GM19240 (cell line): ENCODE results near the gene RYR2.

ENCODE experiments used
- DNase-seq: peaks from one replicate; pipeline ENCODE4 v3.0.0; 2011; ENCODE audit warnings: low spot score; ENCODE audit not compliant: insufficient read length

RYR2 gene

DNA sequence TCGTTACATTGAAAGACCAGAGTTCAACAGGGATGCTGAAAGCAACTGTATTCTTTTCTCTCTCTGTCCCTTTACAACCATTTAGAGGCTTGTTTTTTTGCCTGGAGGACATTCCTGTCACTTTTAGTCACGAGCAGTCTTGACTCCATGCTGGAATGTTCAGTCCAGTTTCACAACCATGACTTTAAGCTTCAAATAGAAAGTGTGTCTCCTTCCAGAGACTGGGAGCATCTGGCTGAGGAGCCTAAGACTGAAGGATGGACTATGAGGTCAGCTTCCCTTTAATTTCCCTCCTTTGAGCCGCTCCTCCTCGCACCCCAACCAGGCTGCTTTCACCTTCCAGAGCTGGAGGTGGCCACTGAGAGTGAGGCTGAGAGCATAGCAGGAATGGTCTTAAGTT lies 10.5 kb upstream of the RYR2 start:
- no peak for DNase-seq

DNA sequence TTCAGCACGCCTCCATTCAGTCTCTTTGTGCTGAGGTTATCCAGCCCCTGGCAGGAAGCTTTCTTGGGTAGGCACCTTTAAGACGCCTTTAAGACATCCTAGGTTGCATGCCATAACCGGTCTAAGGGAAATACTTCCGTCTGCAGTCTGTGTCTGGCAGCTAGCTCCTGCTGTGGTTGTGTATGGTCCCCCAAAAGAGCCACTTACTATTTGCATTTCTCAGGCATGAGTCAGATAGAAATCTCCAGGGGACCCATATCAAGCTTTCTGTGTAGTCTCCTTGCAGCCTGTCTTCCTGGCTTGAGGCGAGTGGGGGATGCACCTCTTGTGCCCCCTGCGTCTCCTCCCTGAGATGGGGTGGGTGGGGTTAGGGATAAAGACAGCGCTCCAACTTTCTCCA lies 10.0 kb upstream of the RYR2 start:
- DNase-seq: no peak

DNA sequence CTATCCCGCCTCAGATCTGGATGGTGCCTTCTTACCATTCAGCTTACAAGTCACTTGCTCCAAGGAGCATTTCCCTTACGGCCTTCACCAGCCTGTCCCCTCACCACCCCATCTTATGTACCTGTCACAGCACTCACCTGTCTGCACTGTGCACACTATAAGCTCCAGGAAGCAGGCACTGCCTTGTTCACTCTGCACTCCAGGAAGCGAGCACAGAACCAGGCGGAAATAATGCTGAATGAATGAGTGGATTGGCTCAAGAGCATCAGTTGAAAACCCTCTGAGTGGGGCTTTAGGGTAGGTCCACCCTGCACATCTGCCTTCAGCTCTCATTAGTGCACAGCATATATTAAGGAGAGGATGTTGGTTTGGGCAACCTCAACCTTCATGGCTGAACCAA lies 8.9 kb upstream of the RYR2 start:
- DNase-seq: no peak

DNA sequence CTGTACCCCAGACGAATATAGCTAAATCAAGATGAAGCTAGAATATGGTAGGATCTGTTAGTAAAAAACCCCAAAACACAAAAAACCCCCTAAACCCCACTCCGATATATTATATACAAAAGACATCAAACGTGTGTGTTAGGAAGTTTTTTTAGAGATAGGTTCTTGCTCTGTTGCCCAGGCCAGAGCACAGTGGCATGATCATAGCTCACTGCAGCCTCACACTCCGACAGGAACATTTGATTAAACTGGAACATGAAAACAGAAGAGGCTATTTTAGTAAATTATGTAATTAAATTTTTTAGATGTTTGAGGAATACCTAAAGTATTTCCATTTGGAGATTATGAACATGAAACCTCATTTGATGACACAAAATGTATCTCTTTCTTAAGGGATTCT lies 8.2 kb upstream of the RYR2 start:
- DNase-seq: no peak

DNA sequence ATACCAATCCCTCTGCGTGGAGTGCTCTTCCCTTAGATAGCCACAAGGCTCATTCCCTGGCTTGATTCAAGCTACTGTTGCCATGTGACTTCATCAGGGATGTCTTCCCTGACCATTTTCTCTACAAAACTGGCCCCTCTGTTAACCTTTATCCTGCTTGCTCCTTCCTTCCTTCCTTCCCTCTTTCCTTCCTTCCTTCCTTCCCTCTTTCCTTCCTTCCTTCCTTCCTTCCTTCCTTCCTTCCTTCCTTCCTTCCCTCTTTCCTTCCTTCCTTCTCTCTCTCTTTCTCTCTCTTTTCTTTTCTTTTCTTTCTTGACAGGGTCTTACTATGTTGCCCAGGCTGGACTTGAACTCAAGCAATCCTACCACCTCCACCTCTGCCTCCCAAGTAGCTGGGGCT lies 6.2 kb upstream of the RYR2 start:
- no peak for DNase-seq

DNA sequence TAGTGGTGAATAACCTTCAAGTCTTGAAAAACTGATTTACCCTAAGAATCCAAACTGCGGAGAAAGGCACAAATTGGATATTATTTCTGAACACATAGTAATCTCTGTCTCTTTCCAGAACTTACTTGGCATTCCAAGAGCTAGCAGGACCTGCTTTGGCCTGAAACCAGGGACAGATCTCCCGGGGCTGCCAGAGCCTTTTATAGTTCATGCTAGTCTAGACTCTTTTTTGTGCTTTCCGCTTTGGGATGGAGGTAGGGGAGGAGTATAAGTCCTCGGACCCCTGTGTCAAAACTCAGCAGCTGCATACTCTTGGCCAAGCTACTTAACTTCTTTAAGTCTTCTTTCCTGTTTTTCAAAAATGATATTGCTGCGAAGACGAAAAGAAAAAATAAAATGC lies 3.8 kb upstream of the RYR2 start:
- no peak for DNase-seq

DNA sequence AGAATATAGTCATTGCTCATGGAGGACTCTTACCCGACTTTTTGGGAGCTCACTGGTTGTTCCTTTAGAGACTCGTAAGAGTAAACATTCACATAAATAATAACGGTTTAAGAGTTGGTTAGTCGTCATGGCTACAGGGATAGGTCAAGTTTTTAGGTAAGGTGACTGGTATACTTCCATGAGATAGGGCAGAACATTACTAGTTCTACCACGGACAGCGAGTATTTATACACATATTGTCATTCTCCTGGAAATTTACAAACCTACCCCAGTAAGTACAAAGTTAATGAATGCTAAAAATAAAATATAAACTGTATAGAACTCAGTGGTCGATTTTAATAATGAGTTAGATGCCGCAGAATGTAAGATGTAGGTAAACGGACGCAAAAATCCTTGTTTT lies 1.2 kb upstream of the RYR2 start:
- no peak for DNase-seq

DNA sequence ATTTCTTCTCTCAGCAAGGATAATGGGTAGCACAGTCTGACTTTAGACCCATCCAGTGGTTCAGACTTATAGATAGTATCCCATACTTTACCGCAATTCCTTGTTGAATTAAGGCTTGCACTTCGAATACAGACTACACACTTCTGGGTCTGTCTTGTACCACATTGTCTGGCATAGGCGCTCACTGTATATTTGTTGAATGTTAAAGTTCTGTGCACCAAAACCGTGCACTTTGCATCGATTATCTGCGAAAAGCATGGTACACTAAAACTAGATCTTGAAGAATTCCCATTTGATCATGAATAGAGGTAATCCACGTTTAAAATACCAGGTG lies 556 bp upstream of the RYR2 start:
- no peak for DNase-seq

DNA sequence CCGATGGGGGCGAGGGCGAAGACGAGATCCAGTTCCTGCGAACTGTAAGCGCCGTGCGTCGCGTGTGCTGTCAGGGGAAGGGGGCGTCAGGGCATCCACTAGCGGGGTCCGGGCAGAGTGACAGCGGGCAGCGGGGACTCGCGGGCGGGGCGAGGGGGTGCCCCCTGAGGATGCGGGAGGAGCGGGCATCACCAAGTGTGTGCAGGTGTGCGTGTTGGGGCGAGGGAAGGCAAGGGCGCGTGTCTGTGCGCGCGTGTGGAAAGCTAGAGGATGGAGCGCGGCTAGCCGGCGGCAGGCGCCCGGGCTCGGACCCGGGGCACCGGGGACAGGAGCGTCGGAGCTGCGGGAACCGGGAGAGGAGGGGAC lies 525 bp downstream of the RYR2 start:
- DNase-seq: no peak

DNA sequence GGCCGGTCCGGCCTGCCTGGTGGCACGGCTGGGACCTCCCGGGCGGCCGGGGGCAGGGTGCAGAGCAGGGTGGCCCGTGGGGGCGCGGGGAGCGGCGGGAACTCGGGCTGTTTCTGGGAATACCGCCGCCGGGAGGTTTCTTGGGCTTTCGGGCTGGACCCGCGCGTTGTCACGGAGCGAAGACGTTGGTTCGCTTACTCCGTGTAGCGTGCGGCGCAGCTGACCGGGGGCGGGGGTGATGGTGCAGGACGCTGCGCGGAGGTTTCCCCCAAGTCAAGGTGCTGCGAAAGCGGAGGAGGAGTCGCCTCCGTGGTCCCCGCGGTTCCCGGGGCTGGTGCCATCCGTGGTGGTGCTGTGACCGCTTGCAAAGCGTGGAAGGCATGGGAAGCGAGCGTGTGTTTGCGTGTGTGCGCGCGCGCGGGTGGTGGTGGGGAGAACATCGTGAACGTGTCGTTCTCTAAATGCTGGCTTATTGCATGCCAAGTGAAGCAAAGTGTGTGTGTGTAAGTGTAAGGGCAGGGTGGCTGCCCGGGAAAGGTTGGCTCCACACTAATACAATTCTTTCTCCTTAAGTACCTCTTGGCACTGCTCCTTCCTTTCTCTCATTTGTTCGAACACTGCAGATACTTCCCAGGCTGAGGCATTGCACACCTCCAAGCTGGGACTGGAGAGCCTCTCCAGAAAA lies 1.1 kb downstream of the RYR2 start:
- no peak for DNase-seq

DNA sequence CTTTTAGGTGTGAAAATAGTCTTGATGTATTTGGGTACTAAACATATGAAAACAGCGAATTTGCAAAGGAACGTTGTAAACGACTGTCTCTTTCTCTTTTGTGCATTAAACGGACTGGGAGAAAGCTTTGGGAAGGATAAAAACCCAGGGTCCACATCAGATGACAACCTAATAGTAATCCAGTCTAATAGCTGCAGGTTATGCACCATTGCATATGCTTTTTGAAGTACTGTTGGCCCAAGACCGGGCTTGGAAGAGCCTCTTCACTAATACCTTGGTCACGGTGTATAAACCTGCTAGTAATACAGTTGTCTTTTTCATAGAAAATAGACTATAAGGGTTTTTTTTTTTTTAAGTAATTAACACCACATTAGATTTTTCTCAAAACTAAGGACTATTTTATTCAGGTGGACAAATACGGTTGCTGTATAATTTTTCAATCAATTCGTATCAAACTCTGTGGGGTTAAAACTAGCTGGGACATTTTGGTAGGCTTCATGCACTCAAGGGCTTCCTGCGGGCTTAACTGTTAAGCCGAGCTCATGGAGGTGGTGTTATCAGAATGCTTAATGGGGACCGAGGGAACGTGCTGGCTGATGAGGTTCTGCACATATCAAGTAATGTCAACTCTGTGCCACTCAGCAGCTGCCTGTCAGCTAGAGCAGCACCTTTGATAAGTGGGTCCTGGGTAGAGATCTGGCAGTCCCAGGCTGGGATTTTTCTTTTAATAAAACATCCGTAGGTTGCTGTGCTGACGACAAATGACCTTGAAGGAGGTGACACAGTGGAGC lies 2.1 kb downstream of the RYR2 start:
- no peak for DNase-seq

DNA sequence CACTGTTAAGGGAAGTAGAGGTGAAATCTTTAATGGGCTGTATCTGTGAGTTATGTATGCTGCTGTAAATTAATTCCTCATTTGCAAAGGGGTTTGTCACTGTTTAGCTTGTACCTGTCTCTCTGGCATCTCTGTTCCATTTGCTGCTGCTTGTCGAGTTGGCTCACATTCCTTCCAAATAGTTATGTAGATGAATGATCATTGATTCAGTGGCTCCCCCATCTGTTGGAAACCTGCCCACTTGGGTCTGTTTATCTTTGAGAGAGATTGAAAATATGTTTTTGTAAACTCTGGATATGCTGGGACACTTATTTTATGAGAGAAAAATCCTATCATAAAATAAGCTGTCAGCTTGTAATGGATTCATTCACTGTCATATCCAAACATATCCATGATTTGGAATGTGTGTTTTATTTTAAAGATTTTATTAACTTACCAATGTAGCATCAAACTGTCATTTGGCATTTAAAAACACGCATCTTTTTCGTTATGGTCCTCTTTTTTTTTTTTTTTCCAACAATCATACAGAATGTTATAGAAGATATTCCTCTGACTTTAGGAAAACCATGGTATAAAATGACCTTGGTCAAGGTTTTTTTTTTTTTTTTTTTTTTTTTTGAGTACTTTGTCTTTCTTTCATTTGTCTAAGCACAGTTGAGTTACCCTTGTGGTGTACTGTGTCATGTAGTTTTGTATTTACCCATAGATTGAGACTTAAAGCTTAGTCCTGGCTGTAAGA lies 3.5 kb downstream of the RYR2 start:
- no peak for DNase-seq

DNA sequence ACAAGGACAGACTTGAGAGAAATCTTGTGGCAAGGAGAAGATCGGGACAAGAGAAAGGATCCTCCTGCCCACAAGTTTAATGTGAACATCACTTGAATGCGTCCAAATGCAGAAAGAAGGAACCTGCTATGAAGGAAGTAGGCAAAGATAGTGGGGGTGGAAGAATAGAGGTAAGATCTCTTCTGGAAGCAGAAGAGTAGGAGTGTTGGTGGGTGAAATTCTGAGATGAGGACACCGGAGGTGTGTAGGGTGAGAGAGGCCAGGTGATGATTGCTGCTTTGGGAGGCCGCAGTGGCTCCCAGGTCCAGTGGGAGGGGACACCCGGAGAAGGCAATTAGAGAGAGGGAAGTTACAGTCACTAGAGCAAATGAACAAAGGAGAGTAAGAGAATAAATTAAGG lies 6.8 kb downstream of the RYR2 start:
- no peak for DNase-seq

DNA sequence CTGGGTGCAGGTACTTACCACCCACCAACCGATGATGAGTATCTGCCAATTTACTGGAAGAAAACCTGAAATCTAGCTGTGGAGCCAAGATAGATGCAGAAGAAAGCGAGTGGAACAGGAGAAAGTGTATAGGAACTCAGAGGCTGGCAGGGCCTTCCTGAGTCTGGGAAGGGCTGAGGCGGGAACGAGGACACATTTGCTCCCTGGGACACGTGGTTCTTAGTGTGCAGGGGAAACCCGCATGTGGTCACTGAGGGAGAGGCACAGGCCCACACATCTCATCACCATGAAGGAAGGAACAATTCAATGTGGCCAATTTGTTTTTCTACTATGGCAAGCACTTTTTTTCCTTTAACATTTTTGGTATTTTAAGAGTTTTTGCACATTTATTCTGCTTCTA lies 8.2 kb downstream of the RYR2 start:
- no peak for DNase-seq

DNA sequence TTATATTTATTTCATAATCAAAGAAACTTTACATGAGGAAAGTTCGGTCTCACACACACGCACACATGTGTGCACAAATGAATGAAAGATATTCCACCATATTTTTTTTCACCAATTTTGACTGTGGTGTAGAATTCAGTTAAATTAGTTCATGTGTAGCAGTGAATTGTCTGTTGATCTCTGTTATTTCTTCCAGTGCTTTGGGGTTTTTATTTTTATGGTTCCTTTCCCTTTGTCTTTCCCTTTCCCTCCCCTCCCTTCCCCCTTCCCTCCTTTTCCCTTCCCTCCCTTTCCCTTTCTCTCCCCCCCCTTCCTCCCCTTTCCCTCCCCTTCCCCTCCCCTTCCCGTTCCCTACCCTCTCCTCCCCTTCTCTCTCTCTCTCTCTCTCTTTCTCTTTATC lies 8.9 kb downstream of the RYR2 start:
- DNase-seq: no peak

DNA sequence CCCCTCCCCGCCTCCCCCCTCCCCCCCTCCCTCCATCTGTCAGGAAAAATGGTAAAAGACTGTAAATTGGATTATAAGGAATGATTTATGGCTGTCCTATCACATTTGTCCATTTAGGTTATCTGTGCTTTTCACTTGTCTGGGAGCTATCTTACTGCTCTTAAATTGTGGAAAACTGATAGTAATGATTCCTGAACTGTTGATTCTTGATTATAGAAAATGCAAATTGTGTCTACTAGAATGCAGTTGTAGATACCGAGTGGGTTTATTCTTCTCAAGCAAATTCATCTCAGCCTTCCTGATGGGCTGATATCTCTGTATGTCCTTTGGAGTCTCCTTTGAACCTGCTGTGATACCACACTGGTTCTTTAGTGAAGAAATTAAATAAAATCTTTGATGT lies 12.3 kb downstream of the RYR2 start:
- DNase-seq: no peak

DNA sequence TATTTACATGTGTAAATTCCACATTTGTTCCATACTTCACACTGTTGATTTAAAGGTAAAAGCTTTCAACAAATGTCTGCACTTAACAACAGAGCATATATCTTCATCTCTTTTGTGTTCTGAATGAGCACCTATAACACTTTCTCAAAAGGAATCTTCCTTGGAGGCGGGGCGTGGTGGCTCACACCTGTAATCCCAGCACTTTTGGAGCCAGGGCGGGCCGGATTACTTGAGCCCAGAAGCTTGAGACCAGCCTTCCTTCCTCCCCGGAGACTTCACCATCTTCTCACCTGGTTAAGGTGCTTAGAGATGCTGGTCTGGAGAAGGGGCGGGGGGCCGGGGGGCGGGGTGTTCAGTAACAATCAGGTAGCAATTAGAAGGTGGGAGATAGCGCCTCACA lies 16.5 kb downstream of the RYR2 start:
- DNase-seq: no peak

DNA sequence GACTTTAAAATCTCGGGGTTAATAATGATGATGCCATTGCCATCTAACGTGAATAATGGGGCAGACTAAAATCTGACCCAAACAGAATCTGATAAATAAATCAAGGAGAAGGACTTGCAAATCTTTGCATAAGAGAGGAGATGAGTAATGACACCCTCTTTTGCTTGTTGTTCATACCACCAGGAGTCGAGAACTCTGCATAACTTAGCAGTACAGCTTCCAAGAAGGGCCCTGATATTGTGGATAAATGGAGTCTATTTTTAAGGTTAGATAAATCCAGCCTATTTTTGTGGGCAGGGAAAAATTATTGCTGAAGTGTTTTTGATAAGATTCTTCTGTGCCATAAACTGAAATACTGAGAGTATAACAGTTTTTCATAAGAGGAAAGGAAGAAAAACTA lies 17.3 kb downstream of the RYR2 start:
- DNase-seq: no peak

DNA sequence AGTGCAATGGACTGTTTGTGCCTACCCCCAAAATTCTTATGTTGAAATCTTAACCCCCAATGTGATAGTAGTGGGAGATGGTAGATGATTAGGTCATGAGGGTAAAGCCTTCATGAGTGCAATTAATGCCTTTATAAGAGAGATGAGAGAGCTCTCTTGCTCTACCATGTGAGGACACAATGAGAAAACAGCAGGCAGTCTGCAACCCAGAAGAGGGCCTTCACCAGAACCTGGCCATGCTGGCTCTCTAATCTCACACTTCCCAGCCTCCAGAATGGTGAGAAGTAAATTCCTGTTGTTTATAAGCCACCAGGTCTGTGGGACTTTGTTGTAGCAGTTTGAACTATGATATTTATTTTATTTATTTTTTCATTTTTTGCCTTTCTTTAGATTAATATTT lies 21.0 kb downstream of the RYR2 start:
- DNase-seq: no peak

DNA sequence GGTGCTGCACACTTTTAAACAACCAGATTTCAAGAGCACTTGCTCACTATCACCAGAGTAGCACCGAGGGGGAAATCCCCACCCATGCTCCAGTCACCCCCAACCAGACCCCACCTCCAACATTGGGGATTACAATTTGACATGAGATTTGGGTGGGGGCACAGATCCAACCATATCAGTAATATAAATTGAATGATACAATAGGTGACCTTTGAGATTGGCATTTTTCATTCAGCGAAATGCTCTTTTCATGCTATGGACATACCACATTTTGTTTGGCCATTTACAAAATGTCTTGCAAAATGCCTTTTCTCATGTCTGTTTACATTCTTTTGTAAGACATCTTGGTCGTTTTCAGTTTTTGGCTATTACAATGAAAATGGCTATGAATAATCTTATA lies 23.9 kb downstream of the RYR2 start:
- no peak for DNase-seq

DNA sequence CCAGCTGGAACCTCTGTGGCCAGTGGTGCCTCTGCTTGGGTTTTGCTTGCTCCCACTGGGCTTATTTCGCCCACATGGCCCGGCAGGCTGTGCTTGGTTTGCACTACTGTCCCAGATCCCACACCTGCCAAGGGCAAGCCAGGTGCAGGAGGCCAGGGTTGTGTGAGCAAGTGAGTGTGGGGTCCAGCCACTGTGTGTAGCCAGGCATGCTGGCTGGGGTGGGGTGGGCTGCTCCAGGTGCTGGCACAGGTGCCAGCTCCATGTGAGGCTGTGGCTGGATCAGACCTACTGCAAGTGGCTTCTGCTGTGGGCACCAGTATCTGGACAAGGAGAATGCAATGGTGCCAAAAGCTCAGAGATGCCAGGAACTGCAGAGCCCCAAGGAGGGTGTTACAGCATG lies 28.5 kb downstream of the RYR2 start:
- no peak for DNase-seq

DNA sequence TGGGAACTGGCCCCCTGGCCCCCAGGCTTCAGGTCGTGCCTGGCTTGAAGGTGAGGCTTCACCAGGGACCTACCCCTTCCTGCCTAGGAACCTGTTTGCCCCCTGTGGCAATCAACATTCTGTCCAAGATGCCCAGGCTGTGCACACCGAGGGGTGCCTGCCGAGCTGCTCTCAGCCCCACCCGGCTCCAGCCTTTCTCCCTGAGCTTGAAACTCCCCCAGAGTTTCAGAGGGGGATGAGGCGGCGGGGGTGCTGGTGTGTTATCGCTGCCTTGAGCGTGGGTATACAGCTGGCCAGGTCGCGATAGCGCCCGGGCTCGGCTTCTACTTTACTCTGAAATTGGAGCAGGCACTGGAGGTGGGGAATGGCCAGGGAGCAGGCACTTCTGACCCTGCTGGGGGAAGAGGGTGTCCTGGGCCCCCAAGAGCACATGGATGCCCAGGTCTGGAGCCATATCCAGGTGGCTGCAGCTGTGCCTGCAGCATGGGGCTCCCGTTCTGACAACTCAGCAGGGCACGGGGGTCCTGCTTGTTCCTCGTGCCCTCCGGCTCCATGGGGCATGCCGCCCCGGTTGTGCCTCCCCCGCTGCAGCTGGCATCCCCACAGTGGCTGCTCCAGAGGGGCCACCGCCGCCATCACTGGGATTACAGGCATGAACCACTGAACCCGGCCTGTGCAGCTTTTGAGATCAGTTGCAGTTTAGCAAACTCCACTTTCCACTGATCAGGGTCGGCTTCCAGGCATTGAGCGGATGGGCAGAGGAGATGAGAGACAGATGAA lies 29.8 kb downstream of the RYR2 start:
- DNase-seq: no peak
